CD4-positive, alpha-beta T cell treated with Interleukin-10 for 1 hour (primary cell): ENCODE measurements around the gene DYNLT1.
"Not testable (repeated sequence)": the region's sequence is repeated elsewhere in the genome, so short reads cannot be mapped to it uniquely, and the experiment has no call there.

Experiments
- DNase-seq: peaks from one replicate; pipeline ENCODE4 v3.0.0-alpha.2; 2020

Gene DYNLT1

GRCh38 chr6:158662954-158663624, 18.5 kb upstream of the DYNLT1 start:
- no peak for DNase-seq

- DNase-seq, result no peak
Observed at GRCh38 chr6:158662607-158662953, 18.0 kb upstream of the DYNLT1 start.

- DNase-seq, result no peak
Observed at GRCh38 chr6:158661156-158661685, 16.7 kb upstream of the DYNLT1 start.

- DNase-seq, result peak; percentile 64
Observed at GRCh38 chr6:158660333-158660754, 15.8 kb upstream of the DYNLT1 start.

- not testable (repeated sequence) for DNase-seq
Observed at GRCh38 chr6:158656986-158657385, 12.4 kb upstream of the DYNLT1 start.

- no peak for DNase-seq
Observed at GRCh38 chr6:158655569-158656450, 11.3 kb upstream of the DYNLT1 start.

GRCh38 chr6:158654960-158655489, 10.5 kb upstream of the DYNLT1 start:
- peak; percentile 26 for DNase-seq

GRCh38 chr6:158654498-158654897, 10.0 kb upstream of the DYNLT1 start:
- no peak for DNase-seq

- DNase-seq, result peak; percentile 93
Observed at GRCh38 chr6:158653577-158654354, 9.2 kb upstream of the DYNLT1 start.

GRCh38 chr6:158651981-158652737, 7.6 kb upstream of the DYNLT1 start:
- not testable (repeated sequence) for DNase-seq

- peak; percentile 89 for DNase-seq
Observed at GRCh38 chr6:158649289-158650143, 5.0 kb upstream of the DYNLT1 start, which contains the start of gene SYTL3. SYTL3 (plus strand) TSS chr6:158650054; CDS start chr6:158663269, 13,215 bp downstream.

GRCh38 chr6:158648682-158649131, 4.2 kb upstream of the DYNLT1 start:
- DNase-seq, result no peak

GRCh38 chr6:158647501-158647900, 3.0 kb upstream of the DYNLT1 start:
- DNase-seq, result no peak

GRCh38 chr6:158646023-158646910, 1.7 kb upstream of the DYNLT1 start:
- DNase-seq, result no peak

GRCh38 chr6:158645064-158646022, 800 bp upstream of the DYNLT1 start:
- no peak for DNase-seq

- peak; percentile 25 for DNase-seq
Observed at GRCh38 chr6:158643836-158644230, 710 bp downstream of the DYNLT1 start.

- no peak for DNase-seq
Observed at GRCh38 chr6:158642097-158642601, 2.4 kb downstream of the DYNLT1 start.

GRCh38 chr6:158640519-158640918, 4.0 kb downstream of the DYNLT1 start:
- no peak for DNase-seq
